CD4-positive, alpha-beta T cell treated with Interleukin-17A for 4 hours (primary cell): ENCODE measurements around the gene TRMT10A.

ENCODE experiments used
- DNase-seq: peaks from one replicate; pipeline ENCODE4 v3.0.0-alpha.2; 2020; ENCODE audit warnings: mixed read lengths

TRMT10A gene, protein sequence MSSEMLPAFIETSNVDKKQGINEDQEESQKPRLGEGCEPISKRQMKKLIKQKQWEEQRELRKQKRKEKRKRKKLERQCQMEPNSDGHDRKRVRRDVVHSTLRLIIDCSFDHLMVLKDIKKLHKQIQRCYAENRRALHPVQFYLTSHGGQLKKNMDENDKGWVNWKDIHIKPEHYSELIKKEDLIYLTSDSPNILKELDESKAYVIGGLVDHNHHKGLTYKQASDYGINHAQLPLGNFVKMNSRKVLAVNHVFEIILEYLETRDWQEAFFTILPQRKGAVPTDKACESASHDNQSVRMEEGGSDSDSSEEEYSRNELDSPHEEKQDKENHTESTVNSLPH

DNA sequence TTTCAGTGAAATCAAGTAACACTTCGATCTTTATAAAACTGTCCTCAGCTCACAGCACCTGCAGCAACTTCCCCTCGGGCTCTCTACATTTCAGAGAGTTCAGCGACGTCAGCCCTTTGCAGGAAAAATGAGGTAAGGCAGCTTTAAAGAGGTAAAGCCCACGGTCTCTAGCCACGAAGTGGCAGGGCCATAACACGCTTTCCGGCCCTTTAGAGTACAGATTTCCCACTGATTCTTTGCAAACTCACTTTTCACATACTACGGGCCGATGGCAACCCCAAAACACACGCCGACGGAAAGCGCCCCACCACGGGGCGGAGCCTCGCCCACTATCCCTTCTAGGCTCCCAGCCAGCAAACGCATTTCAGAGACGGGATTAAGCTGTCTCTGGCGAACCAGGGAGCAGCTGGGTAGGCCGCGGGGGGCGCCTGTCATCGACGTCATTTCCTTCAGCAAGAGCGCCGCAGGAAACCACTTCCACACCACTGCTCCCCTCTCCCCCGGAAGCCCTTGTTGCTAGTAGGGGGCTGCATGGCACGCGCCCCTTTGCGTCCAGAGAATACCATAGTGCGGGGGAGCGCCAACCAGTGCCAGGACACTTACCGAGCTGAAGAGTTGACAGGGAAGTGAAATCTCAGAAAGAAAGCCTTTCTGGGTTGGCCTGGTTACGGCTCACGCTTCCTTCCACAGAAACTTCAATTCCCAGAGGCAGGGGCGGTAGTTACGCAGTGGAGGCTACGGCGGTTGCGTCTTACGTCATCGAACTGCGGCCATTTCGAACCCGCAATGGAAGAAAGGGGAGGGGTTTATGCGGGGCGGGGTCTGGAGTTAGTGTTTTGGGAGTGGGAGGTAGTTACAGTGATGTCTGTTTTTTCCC is at the start of gene TRMT10A:
Gene TRMT10A (minus strand): TSS at position 730 of the 877 bp plus-strand sequence. CDS start 4,701 bp downstream, outside the sequence.
- peak; percentile 97 for DNase-seq

GRCh38 chr4:99612704-99613103 is 48.9 kb upstream of the TRMT10A start:
- no peak for DNase-seq

GRCh38 chr4:99612281-99612680 is 48.4 kb upstream of the TRMT10A start:
- DNase-seq = no peak

- DNase-seq = no peak
Measured at GRCh38 chr4:99610605-99611175, 46.9 kb upstream of the TRMT10A start.

GRCh38 chr4:99608417-99608816 is 44.6 kb upstream of the TRMT10A start:
- DNase-seq = no peak

DNA sequence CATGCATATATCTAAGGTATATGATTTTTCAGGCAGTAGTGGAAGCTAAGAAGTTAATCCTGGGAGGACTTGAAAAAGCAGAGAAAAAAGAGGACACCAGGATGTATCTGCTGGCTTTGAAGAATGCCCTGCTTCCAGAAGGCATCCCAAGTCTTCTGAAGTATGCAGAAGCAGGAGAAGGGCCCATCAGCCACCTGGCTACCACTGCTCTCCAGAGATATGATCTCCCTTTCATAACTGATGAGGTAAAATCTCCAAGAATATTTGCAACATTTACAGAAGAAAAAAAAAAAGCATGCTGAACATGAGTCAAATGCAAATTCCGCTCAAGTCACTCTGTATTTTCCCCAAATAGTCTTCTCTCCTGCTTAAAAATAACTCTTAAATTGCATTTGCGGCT is 42.9 kb upstream of the TRMT10A start:
- DNase-seq = no peak

- DNase-seq = no peak
Measured at GRCh38 chr4:99594818-99595217, 31.0 kb upstream of the TRMT10A start.

DNA sequence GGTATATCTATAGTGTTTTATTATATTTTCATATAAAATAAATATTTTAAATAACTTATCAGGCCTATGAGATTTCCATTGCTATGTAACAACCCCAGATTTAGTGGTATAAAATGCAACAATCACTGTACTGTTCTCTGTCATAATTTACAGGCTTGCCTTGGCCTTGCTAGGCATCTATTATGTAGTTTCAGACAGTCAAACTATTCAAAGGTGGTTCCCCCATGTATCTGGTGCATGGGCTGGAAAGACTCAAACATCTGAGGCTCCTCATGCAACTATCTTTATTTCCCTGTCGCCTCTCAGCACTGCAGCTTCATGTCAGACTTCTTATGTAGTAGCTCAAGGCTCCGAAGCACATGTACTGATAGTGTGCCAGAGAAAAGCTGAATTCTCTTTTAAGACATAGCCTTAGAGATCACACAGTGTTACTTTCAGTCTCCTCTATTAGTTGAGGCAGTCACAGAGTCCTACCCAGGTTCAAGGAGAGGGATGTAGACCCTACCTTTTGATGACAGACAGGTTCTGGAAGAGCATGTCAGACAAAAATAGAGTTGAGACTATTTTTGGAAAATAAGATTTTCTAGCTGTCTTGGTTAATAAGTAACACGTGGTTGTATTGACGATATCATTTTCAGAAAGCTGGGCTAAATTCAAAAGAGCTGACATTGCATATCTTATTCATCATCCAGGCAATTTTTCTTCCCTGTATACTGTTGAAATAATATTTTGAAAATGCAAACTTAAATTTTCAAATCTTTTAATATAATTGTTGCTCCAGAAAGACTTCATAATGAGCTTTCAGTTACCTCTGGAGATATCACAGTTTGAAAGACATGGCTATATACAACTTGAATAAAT is 30.2 kb upstream of the TRMT10A start:
- no peak for DNase-seq

- no peak for DNase-seq
Measured at GRCh38 chr4:99591757-99592156, 27.9 kb upstream of the TRMT10A start.

GRCh38 chr4:99587803-99588202 is 24.0 kb upstream of the TRMT10A start:
- DNase-seq = no peak

GRCh38 chr4:99587309-99587708 is 23.5 kb upstream of the TRMT10A start:
- DNase-seq = no peak

DNA sequence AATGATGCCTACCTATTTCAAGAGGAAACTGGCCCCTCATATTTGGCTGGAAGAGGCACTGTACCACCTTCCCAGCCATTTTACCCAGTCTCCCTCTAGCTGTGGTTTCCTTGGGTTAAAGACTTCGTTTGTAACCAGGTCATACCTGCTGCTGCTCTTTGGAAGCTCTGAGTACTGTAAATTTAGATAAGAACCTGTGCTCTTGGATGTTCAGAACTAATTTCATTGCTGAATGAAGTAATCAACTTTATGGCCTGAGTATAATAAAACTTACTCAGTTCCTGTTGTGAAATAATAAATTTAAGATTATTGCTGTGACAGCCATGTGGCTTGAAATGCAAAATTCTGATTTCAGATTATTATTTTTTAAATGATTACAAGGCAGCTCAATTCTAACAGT is 23.0 kb upstream of the TRMT10A start:
- no peak for DNase-seq

DNA sequence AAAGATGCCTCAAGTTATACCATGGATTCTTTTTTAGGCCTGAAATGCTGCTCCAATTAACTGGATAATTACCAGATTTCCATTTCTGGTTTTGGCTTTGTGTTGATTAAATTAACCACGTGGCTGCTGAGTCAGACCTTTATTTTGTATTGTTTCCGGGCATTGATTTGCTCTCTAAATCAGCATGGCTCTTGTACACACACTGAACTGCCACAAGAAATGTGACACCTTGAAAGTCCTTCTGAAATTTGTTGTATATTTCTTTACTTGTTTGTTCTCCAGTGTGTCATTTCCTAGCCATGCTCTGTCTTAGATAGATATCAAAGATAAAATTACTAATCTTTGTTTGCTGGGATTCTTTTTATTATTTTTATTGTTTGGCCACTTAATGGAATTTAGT is 22.5 kb upstream of the TRMT10A start:
- no peak for DNase-seq

GRCh38 chr4:99585516-99585915 is 21.7 kb upstream of the TRMT10A start:
- DNase-seq = no peak

DNA sequence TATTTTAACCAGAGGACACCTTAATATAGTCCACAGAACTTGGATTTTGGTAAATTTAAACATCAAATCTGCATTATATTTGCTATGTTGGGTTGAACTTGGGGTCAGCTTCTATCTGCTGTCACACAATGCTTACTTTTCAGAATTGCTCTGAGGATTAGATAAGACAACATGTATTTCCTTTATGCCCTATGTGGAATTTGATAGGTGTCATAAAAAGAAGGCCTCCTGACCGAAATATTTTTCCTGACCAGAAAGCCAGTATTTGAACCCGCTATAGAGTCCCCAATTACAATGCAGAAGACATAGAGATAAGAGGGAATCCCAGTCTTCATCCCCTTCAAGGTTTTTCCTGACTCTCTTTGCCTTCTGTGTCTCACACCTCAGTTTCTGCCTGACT is 14.9 kb upstream of the TRMT10A start:
- no peak for DNase-seq

DNA sequence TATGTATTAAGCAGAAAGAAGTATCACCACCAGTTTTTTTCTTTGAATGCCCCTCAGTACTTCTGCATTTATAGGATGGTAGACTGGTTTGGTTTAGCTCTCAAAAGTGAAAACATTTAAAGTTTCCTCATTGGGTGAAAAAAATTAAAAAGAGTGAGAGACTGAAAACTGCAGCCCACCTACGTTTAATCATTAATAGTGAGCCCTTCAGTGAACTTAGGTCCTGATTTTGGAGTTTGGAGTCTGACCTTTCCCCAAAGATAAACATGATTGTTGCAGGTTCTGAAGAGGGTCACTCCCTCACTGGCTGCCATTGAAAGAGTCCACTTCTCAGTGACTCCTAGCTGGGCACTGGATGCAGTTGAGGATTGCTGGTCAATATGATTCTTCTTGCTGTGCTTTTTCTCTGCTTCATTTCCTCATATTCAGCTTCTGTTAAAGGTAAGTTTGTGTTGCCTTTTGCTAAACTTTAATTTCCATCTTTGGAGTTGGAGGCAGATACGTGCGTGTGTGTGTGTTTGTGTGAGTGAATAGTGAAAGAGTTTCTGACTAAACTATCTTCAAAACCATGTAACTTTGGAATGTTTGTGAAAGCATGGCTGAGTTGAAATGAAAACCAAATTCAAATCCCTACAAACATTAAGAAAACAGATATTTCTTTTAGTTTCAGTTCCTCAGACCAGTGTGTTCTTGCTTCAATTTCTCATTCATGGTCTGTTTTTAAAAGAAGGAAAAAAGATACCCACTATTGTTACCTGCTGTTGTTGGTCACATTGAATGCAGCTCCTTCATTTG is 10.9 kb upstream of the TRMT10A start, which contains the start of gene MTTP:
Gene MTTP (plus strand): TSS at position 295 of the 795 bp plus-strand sequence. CDS start 86 bp downstream, at position 381.
- DNase-seq = no peak

- DNase-seq = no peak
Measured at GRCh38 chr4:99573735-99574368, 10.0 kb upstream of the TRMT10A start.

GRCh38 chr4:99572527-99573240 is 8.8 kb upstream of the TRMT10A start:
- no peak for DNase-seq

- DNase-seq = no peak
Measured at GRCh38 chr4:99571883-99572282, 8.0 kb upstream of the TRMT10A start.

DNA sequence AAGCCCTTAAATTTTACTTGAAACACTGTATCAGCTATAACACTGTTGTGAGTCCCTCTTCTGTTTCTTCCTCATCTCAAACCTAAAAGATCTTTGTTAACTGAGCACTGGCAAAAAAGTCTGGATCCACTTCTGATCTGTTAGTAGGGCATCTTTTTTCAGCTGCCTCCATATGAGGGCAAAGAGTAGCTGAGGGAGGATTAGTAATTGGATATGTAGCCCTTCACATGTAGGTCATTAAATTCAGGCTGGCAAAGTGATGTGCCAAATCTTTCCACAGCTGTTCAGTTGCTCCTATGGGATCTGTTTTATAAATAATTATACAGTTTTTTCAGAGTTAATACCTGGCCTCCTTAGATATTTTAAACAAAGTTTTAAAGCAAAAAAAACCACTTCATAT is 1.1 kb upstream of the TRMT10A start:
- no peak for DNase-seq

GRCh38 chr4:99552872-99553271 is 11.0 kb downstream of the TRMT10A start:
- DNase-seq = no peak
